HepG2 (cell line): ENCODE results near the gene IRX4.

ENCODE experiments used
- ESRRA ChIP-seq: sonication (generic); formaldehyde crosslinking; IDR thresholded peaks from 2 replicates; pipeline ENCODE4 v1.5.1; 2020; ENCODE audit warnings: mild to moderate bottlenecking, low read depth, missing genetic modification reagents
- ZC3H4 ChIP-seq: sonication (generic); formaldehyde crosslinking; IDR thresholded peaks from 2 replicates; pipeline ENCODE4 v1.4.0; 2020; ENCODE audit warnings: missing genetic modification reagents, borderline replicate concordance
- TF ChIP-seq, protein P1 (sequence below): sonication (generic); formaldehyde crosslinking; IDR thresholded peaks from 2 replicates; pipeline ENCODE4 v1.5.0; 2020; ENCODE audit warnings: mild to moderate bottlenecking, missing genetic modification reagents, moderate library complexity

DNA sequence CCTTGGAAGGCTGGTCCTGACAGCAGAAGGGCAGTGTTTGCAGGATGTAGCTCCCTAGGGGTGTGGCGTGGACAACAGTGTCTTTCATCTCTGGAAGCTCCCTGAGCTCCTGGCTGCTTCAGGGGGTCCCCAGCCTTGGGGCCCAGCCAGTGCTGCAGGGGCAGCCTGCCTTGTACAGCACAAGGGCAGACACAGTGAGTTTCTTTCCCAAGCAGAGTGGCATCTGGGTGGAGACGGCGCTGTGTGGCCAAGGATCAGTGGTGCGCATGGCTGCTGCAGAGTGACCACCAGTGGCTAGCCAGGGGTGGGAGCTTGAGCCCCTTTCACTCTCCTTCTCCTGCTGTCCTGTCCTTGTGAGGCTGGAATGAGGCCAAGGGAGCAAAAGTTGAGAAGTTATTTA is 7.6 kb upstream of the IRX4 start:
- TF ChIP-seq ZC3H4 (CRISPR knock-in tag) (no peak), ESRRA (CRISPR knock-in tag) (no peak)
- TF ChIP-seq, protein P1, sequence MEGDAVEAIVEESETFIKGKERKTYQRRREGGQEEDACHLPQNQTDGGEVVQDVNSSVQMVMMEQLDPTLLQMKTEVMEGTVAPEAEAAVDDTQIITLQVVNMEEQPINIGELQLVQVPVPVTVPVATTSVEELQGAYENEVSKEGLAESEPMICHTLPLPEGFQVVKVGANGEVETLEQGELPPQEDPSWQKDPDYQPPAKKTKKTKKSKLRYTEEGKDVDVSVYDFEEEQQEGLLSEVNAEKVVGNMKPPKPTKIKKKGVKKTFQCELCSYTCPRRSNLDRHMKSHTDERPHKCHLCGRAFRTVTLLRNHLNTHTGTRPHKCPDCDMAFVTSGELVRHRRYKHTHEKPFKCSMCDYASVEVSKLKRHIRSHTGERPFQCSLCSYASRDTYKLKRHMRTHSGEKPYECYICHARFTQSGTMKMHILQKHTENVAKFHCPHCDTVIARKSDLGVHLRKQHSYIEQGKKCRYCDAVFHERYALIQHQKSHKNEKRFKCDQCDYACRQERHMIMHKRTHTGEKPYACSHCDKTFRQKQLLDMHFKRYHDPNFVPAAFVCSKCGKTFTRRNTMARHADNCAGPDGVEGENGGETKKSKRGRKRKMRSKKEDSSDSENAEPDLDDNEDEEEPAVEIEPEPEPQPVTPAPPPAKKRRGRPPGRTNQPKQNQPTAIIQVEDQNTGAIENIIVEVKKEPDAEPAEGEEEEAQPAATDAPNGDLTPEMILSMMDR (CRISPR knock-in tag), result no peak
